Brain microvascular endothelial cell (primary cell): ENCODE data around the gene CCDC178.

Experiments
- DNase-seq: peaks from one replicate; pipeline ENCODE4 v3.0.0-alpha.2; 2020
- H3K27ac ChIP-seq: fragments of 250-450 bp; sonication (Bioruptor Pico); 2 replicates; pipeline ENCODE4 v1.5.1; 2020; ENCODE audit warnings: mild to moderate bottlenecking, moderate library complexity
- H3K27me3 ChIP-seq: fragments of 250-450 bp; sonication (Bioruptor Pico); replicated peaks from 2 replicates; pipeline ENCODE4 v1.5.1; 2020; ENCODE audit warnings: mild to moderate bottlenecking
- H3K36me3 ChIP-seq: fragments of 250-450 bp; sonication (Bioruptor Pico); replicated peaks from 2 replicates; pipeline ENCODE4 v1.5.1; 2020; ENCODE audit warnings: mild to moderate bottlenecking
- H3K4me3 ChIP-seq: 2 replicates; pipeline ENCODE4 v1.5.1; 2011; ENCODE audit warnings: low read depth, mild to moderate bottlenecking, control low read depth, low read length, moderate library complexity
- CTCF ChIP-seq: IDR thresholded peaks from 2 replicates; pipeline ENCODE4 v1.5.1; 2011; ENCODE audit warnings: low read depth, mild to moderate bottlenecking, moderate library complexity, low read length, control low read depth, inconsistent platforms; ENCODE audit errors: missing control alignments
- in situ Hi-C: cut with HindIII; loops from 2 replicates; pipeline ENCODE4 v1.10.0; 2017; ENCODE audit warnings: low sequenced_read_pairs, low pct_ligation_motif_present

Gene CCDC178

GRCh38 chr18:32934201-32934600, 506.3 kb downstream of the CCDC178 start:
- no peaks in the 10 kb centered on the region for H3K27me3 ChIP-seq
- H3K36me3 ChIP-seq, result no peaks in the 10 kb centered on the region
- no peak for DNase-seq
- H3K4me3 ChIP-seq, result no peak overlapping the region
- no peak for TF ChIP-seq CTCF
- in situ Hi-C loops, result no loop called here
- H3K27ac ChIP-seq, result no peak overlapping the region

GRCh38 chr18:32930695-32931301, 509.7 kb downstream of the CCDC178 start:
- Histone ChIP-seq H3K36me3 (no peaks in the 10 kb centered on the region), H3K27me3 (no peaks in the 10 kb centered on the region), H3K4me3 (no peak overlapping the region), H3K27ac (no peak overlapping the region)
- in situ Hi-C loops, result no loop called here
- TF ChIP-seq CTCF, result peak; percentile 72
- DNase-seq, result no peak

GRCh38 chr18:32929213-32929612, 511.3 kb downstream of the CCDC178 start:
- no peak for TF ChIP-seq CTCF
- in situ Hi-C loops, result no loop called here
- Histone ChIP-seq H3K36me3 (no peaks in the 10 kb centered on the region), H3K4me3 (no peak overlapping the region), H3K27me3 (no peaks in the 10 kb centered on the region), H3K27ac (no peak overlapping the region)
- no peak for DNase-seq

GRCh38 chr18:32922951-32923430, 517.5 kb downstream of the CCDC178 start:
- H3K36me3 ChIP-seq, result no peaks in the 10 kb centered on the region
- DNase-seq, result no peak
- in situ Hi-C loops, result no loop called here
- H3K27me3 ChIP-seq, result no peaks in the 10 kb centered on the region
- no peak for TF ChIP-seq CTCF
- no peak overlapping the region for H3K4me3 ChIP-seq
- no peak overlapping the region for H3K27ac ChIP-seq

- in situ Hi-C loops, result no loop called here
- peak; percentile 91 for DNase-seq
- H3K4me3 ChIP-seq, result peak overlapping the region; percentile 7
Observed at GRCh38 chr18:32920796-32921787, 519.4 kb downstream of the CCDC178 start.

More at GRCh38 chr18:32920796-32921787, 519.4 kb downstream of the CCDC178 start:
- no peaks in the 10 kb centered on the region for H3K36me3 ChIP-seq
- peak overlapping the region; percentile 55 for H3K27ac ChIP-seq
- no peaks in the 10 kb centered on the region for H3K27me3 ChIP-seq
- no peak for TF ChIP-seq CTCF
